GM19351 (cell line): Measurements from ENCODE around the gene SHB.

Experiments used
- ATAC-seq: cut with Tn5 transposase; IDR thresholded peaks from one replicate; pipeline ENCODE4 v1.9.1; 2021; ENCODE audit warnings: mild to moderate bottlenecking, moderate library complexity; ENCODE audit not compliant: unreplicated experiment

Gene SHB

DNA sequence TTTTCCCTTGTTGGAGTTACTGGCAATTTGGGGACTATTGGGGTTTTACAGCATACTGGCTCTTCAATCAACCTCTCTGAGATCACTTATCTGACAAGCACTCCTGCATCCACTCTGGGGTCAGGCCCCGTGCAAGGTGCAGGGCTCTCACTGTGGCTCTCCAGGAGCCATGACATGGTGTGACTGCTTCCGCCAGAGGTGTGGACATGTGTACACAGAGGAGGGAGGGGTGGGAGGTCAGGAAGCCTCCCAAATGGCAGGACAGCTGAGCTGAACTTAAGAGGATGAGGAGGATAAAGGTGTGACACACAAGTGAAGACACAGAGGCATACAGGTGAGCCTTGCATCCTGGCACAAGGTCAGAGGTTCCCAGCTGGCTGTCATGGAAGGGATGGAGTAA is 24.3 kb downstream of the SHB start:
- no peak for ATAC-seq

DNA sequence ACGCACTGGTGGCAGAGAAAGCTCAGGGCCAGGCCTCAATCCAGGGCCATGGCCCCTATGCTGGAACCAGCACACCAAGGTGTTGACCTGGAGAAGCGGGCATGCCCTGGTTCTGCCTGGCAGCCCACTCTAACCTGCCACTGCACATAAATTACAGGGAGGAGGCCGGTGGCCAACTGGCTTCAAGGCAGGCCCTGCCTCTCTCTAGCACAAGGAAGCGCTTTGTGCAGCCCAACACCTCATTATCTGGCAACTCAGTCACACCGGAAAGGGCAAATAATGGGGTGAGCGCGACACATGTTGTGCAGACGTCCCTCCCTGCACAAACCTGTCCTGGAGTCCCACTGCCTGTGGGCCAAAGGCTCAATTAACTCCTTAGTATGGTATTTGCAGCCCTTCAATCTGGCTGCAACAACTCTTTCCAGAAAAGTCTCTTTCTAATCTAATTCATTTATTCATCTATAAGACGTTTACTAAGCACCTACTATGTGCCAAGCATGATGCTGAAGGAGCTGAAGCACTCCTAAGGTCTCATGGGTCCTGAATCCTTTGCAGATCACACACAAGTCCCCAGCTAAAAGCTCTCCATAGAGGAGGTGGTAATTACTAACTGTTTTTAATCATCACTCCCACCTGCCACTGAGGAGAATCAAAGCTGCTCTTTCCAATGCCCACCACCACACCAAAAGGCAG is 24.9 kb downstream of the SHB start:
- no peak for ATAC-seq

DNA sequence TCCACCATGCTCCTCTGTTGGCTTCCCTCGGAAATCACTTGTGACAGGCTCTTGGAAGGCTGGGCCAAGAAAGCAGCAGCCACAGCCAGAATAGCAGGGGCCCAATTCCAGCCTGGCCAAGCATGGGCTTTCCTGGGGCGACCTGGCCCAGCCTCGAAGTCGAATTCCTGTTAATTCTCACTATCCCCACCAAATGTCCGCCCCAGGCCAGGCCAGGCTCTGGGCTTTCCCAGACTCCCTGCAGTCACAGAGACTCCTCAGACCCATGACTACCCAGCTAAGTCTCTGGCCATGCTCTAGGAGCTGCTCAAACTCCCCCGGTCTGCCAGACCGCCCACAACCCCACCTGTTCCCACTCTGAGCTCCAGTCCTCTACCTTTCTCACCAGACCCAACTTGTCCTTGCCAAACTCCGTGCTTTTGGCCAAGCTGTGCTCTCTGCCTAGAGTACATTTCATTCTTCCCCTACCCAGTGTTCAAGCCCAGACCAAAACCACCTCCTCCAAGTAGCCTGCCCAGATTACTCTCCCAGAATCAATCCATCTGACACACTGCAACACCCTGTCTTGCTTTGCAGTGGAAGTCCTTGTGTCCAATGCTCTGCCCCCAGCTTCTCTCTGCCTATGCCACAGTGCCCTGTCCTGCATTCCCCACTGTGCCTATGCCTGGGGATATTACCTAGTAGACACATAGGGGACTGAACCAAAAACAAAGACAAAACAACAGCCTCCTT is 26.2 kb downstream of the SHB start:
- ATAC-seq, result no peak

DNA sequence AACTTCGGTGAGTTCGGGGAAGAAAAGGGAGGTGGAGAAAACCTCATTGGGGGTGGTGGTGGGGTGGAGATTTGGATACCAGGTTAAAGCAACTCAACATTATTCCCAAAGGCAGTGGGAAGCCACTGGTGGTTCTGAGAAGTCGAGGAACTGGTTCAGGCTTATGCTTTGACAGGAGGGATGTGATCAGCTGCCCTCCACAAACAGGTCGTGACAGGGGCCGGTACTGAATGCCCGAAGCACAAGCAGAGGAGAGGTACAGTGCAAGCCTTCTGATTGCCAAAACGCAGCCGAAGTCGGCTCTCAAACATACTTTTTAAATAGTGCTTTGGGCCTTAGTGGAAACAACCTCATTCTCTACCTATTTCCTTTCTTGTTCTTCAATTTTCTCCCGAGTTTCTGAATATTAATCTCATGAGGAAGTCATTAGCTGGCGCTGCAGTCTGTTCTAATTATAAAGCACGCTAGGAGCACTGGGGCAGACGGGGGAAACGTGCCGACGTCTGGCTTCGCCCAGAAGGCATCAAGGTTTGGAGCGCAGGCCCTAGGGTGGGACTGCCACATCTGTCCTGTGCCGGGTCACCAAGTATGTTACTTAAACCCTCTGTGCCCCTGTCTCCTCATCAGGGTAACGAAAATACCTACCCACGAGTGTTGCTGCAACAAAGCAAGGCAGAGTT is 27.3 kb downstream of the SHB start:
- ATAC-seq, result no peak

DNA sequence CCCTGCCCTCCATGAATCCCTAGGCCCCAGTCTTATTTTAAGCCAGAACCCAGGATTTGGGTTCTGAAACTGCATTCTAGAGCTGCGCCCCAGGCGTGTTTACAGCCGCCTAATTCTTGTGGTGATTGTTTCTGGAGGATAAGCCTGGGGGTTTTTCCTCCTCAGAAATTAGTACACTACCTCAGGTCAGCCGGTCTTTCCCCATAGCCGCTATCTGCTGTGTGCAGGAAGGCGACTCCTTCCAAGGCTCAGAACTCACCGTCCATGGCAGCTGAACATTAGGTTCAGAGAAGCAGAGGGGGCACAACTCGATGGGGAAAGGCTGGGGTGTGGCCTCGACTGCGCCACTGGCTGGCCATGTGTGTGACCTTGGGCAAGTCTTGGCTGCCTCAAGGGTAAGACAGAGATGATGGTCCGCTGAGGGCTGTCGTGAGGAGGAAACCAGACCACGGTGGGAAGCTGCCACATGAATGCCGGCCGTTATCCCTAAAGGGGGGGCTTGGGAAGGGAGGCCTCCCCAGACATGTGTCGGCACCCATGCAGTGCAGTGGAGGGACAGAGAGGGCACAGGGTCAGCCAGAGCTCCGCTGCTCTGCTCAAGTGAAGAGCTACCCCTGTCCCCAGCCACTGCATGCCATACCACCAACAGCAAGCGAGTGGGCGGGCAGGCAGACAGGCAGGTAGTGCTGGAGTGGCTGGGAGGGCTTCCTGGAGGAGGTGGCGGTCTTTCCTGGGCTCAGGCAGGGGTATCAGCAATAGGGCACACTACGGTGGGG is 28.9 kb downstream of the SHB start:
- ATAC-seq, result no peak

DNA sequence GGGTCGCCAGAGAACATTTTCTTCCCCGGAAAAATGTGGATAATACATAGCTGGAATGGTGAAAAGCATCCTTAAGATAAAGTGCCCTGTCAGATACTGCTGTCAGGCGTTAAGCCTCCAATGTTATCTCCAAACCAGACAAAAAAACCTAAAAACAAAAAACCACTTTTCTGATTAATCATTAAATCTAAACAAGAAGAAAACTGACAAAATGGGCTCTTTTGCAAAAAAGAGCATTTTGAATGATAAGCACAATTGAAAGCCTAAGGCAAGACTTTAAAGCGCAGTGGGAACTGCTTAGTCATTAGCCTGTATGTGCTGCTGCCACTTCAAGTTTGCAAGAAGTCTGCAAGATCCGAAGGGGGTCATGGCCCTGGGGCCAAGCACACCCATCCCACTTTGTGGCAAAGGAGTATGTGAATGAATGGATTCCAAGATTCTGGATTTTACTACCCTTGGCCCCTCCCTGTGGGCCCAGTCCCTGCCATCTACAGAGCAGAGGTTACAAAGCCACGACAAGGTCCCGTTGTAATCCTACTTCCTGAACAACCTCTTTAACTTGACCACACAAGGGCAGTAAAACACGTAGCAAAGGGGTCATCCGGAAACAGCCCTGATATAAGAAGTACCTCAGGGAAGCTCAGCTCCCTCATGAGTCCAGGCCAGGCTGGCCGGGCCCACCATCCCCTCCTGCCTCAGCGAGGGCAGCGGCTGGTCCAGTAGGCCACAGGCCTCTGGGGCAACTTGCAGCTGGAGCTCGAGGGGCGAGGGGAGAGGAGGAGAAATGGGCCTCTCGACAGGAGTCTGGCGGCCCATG is 29.7 kb downstream of the SHB start:
- no peak for ATAC-seq

DNA sequence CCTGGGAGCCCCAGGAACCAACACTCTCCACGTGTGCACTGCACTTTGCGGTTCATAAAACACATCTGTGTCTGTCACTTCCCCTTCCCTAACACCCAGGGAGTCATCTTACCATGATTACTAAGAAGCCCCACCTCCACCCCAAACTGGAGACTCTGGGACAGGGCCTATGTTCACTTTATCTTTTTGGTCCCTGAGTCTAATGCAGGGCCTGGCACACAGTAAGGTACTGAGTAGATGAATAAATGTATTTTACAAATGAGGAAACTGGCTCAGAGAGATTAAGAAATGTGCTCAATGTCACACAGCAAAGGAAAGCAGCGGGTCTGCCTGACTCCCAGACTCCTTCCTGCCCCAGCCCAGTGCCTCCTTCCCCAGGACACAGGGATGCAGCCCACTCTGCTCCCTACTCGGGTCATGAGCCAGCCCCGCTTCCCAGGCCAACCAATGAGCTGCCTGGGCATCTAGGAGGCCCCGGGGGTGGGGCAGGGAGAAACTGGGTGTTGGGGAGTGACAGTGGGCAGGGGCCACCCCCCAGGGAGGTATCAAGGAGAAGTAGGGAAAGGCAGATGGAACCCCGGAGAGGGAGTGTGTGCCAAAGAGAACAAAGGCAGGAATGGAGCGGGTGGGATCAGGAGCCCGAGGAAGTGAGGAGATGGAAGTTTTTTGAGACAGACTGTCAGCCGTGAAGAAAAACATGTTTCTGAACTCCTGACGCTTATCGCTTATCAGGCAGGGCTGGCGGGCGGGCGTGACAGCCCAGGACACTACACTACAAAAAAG is 30.5 kb downstream of the SHB start:
- no peak for ATAC-seq

DNA sequence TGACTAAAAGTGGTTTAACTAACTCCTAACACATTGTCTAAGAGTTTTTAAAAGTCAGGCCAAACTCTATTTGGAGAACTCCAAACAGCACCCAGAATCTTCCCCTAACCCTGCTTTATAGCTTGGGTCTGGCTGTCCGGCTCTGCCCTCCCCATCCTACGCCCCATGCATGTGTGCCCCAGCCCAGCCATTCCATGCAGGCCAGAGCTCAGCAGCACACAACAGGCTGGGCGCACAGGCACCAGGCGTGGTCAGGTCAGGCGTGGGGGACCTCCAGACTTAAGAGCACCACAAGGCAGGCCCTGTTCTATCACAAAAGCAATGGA is 31.1 kb downstream of the SHB start:
- ATAC-seq, result no peak

DNA sequence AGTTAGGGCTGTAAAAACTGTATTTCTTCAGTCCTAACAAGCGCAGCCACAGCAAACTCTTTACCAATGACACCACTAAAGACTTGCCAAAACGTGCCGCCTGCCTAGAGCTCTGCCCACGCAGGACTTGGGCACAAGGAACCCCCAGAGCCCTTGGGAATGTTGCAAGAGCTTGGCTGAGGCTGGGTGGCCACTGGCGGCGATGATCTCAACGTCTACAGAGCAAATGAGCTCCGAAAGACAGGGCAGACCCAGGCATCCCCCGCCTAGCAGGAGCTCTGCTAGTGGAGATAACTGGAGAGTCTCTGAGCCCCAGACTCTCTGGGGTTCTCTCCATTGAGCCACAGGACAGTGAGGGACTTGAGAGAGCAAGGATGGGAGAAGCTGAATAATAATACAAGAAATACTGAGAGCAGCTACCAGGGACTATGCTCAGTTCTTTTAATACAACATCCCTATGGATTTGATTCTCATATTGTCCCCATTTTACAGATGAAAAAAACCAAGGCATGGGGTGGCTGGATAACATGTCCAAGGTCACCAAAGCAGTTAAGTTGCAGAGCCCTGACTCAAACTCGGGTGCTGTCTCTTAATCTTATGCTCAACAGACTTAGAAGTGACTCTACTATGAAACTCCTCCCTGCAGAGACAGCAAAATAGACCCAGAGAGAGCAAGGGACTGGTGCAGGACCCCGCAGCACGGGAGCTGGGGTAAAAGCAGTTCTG is 32.5 kb downstream of the SHB start:
- ATAC-seq, result no peak

DNA sequence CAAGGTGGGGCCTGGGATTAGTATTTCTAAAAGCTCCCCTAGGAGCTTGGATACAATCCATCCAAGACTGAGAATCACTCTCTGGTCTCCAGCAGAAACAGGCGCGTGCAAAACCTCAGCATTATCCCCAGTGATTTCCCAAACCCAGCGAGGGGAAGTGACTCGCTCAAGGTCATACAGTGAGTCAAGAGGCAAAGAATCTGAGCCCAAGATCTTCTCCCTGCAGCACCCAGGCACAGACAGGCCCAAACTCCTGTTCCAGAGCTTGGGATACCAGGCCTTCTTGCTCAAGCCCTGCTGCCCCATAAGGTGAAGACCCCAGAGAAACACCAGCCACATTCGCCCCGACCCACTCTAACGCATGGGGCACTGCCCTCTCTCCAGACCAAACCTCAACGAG is 33.2 kb downstream of the SHB start:
- no peak for ATAC-seq

DNA sequence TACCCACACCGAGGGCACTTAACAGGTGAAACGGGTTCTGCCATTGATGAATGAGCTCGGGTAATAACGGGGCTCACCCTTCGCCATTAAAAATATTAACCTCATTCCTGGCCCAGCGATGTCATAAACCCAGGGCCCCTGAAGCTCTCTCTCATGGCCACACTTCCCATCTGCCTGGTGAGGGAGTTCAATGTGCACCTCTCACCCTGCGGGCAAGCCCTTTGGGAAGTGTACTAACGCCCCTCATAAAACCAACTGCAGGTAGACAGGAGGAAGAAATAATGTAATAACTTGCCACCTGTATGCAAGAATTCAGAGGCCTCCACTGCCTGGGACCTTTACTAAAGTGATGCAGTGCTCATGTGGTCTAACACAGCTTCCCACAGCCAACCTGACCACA is 35.1 kb downstream of the SHB start:
- no peak for ATAC-seq

DNA sequence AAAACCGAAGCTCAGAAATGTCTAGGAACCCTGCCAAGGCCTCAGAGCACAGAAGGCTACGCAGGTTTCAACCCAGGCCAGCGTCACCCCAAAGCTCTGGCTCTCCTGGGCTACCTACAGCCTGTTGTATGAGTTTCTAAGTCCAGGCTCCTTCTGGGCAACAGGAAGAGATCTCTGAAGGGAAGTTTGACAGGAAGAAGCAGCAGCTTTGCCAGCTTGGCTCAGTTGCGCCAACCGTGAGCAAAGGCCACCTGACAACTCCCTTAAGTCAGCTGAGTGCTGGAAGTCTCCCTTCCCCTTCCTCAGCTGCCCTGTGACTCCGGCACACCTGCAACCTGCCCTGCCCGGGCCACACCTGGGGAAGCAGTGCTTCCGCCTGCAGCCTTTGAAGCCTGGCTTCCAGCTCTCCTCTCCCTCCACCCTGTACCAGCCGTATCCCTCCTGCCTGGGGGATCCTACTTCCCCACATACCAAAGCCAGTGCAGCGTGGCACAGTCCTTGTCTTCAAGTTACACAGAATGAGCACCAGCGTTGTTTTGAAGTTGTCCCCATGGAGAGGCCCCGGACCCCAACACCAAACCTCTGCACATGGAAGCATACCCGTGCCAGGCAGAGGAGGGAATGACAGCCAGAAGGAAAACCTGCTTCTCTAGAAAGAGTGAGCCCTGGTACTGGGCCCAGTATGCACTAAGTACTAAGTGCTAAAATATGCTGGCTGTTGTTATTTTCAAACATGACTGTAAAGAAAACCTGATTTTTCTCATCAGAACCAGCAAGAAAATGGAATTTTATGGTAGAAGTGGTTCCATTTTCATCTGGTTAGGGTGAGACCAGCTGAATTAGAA is 36.5 kb downstream of the SHB start:
- ATAC-seq, result no peak

DNA sequence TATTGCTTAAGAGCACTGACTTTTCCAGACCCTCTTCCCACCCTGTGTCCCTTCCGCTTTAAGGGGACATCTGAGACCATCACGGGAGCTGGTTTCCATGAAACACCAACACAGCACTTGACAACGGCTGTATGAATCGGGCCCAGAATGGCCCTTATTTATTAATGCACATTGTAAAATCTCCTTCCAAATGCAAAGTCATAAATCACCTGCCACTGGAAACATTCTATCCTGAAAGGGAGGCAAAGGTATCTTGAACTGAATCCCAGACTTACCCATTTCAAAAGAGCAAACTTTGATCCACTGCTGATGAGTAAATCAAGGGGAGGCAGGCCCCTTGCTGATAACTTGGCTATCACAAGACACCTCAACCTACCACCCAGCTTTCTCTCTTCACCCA is 37.4 kb downstream of the SHB start:
- no peak for ATAC-seq

DNA sequence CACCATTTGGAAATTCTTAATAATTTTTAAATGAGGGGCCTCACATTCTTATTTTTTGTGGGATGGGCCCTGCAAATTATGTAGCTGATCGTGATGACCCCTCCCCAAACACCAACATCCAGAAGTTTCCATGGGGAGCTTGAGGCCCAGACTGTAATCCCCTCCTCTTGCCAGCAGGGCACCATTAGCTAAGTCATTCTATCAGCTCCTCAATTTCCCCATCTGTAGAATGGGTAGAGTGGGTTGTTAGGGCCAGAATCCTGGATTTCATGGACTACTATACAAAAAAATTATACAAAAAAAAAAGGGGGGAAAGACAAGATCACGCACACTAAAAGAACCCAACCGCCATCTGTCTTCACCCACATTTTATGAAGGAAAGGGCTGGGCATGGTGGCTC is 38.4 kb downstream of the SHB start:
- no peak for ATAC-seq

DNA sequence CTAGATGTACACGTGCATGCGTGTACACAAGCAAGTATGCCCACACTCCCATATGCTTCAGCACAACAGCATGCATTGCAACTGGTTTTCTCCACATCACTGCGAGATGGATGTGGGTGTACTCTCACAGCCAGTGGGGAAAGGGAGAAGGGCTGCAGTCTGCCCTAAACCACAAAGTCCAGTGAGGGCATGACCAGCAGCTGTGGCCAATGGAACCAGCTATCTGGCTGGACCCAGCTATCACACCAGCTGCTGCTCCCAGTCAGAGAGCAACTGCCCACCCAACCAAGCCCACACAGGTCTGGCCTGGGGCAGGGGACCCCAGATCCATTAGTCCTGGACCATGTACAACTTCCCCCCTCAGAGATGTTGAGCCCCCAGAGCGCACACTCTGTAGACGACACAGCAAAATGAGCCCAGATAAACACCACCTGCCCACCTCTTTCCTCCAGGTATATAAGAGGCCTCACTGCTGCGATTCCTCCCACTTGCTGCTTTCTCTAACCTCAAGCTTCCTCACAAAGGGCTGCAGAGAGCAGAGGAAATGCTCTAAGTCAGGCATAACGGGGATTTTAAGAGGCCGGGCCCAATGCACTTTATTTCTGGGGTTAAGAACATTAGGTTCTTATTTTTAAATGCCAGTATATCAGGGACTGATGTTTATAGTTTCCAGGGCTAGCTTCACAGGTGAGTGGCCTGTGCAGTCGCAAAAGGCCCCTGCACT is 39.0 kb downstream of the SHB start:
- peak; percentile 65 for ATAC-seq

DNA sequence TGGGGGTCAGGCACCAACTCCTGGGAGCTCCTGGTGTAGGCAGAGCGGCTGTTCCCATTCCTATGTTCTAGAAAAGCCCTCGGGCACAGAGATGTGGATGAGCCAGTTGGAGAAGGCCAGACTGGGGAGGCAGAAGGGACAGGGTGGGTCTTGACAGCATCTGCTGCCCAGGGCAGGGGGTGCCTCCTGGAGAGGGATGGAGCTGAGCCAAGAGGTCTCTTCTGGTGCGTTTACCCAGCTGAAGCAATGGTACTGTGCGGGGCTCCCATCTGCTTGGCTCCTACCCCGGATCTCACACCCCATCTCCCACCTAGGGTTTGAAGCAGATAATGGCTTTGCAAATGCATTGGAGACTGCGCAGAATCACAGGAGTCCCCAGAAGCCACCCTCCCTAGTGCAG is 41.3 kb downstream of the SHB start:
- ATAC-seq, result no peak

DNA sequence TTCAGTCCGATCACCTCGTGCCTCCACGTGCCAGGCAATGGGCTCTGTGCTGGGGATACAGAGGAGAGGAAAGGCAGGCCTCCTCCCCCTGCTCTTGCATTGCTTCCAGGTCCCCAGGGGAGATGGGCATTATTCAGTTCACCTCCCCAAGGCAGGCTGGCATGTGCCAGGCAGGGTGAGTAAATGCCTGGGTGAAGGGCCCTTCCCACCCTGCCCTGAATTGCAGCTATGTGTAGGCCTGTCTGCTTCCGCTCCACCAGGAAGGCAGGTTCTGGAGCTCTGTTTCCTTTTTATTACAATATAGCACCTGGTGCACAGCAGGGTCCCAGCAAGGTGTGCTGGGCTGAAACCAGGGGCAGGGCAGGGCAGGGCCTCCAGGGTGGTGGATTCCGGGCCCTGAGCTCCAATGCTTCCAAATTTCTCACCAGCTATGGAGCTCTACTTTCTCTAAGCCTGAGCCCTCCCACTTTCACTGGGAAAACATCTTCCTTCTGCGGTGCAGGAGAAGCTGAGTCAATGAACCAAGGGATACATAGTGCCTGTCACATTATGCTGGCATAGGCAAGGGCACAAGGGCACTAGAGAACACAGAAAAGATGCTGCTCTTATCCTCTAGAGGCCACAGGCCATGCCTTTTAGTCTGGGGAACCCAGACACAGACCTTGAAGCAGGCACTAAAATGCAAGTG is 42.0 kb downstream of the SHB start:
- ATAC-seq, result no peak
